ENCODE results near the gene NUP93. TPM values are rescaled to one million over a fixed set of nuclear protein-coding genes. Genes with fewer than 3 reads are reported as not detected.

Gene NUP93
- total and polyA plus RNA-seq, 2 of the 8 experiments (the other 6 are each of a cell fraction or from before 2014, with no cell fraction given) = 147 to 201 TPM

DNA sequence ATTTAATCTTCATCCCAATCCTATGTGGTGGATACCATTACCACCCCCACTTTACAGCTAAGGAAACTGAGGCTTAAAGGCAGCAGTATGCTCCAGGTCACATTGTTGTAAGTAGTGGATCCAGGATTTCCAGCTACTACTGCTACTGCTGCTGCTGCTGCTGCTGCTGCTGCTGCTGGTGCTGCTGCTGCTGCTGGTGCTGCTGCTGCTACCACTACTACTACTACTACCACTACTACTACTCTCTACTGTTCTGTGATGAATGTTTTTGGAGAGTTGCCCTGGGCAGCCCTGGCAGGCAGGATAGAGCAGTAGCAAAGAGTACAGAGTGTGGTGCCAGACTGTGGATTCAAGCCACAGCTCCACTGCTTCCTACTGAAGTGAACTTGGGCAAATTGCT, 85.8 kb downstream of the NUP93 start (continued):
- no peak for TF ChIP-seq ASH2L (IDR thresholded peaks at IDR 0.05; ENCODE audit: low read length)
- TF ChIP-seq SIRT6 (IDR thresholded peaks at IDR 0.05; ENCODE audit: low read length) = no peak
- no peak for TF ChIP-seq BCL11A (IDR thresholded peaks at IDR 0.05; ENCODE audit: low read depth in 2 of 2, low read length in 2 of 2)
- TF ChIP-seq RXRA (IDR thresholded peaks at IDR 0.05; ENCODE audit: insufficient read depth, low read depth, low read length) = no peak
- no peak for TF ChIP-seq SP1 (IDR thresholded peaks at IDR 0.05; ENCODE audit: low read depth, low read length)
- TF ChIP-seq GABPA (IDR thresholded peaks at IDR 0.05; ENCODE audit: borderline replicate concordance, insufficient read depth, low read length) = no peak
- no peak for TF ChIP-seq SRF (IDR thresholded peaks at IDR 0.05; ENCODE audit: low read depth, low read length)
- TF ChIP-seq NANOG (IDR thresholded peaks at IDR 0.05; ENCODE audit: insufficient read depth, low read depth, low read length, poor library complexity, severe bottlenecking) = no peak
- TF ChIP-seq RNF2 (IDR thresholded peaks at IDR 0.05; ENCODE audit: borderline replicate concordance, low read depth, low read length, missing control alignments, poor library complexity, severe bottlenecking) = no peak
- TF ChIP-seq POLR2AphosphoS5 (IDR thresholded peaks at IDR 0.05; ENCODE audit: low read depth, low read length) = no peak
- TF ChIP-seq, protein P1, sequence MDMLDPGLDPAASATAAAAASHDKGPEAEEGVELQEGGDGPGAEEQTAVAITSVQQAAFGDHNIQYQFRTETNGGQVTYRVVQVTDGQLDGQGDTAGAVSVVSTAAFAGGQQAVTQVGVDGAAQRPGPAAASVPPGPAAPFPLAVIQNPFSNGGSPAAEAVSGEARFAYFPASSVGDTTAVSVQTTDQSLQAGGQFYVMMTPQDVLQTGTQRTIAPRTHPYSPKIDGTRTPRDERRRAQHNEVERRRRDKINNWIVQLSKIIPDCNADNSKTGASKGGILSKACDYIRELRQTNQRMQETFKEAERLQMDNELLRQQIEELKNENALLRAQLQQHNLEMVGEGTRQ (IDR thresholded peaks at IDR 0.05; ENCODE audit: low read length) = no peak
- no peak for TF ChIP-seq MAX (IDR thresholded peaks at IDR 0.05)
- no peak for TF ChIP-seq RFX5 (IDR thresholded peaks at IDR 0.05; ENCODE audit: borderline replicate concordance, low read depth, low read length)
- TF ChIP-seq SP4 (IDR thresholded peaks at IDR 0.05; ENCODE audit: low read length) = no peak
- TF ChIP-seq KDM5A (IDR thresholded peaks at IDR 0.05; ENCODE audit: low read length) = no peak

Measured in H1 (cell line).